Ovary (tissue), 9 donors: Measurements from ENCODE around the gene PEX14. TPM values are rescaled to one million over a fixed set of nuclear protein-coding genes. Genes with fewer than 3 reads are reported as not detected.

ENCODE experiments used
- DNase-seq, 5 donors: peaks; one replicate each; pipeline ENCODE4 v3.0.0-alpha.2; 2019 to 2020
- H3K27ac ChIP-seq, 2 donors: fragments of 200-600 bp; one replicate each; pipeline versions ENCODE4 v1.5.1 to v1.8.0; 2019 to 2022
- H3K27me3 ChIP-seq: fragments of 200-600 bp; one replicate; pipeline ENCODE4 v1.8.0; 2022
- H3K36me3 ChIP-seq: fragments of 200-600 bp; sonication (generic); one replicate; pipeline ENCODE4 v1.5.1; 2019
- H3K4me1 ChIP-seq: one replicate; pipeline ENCODE4 v1.8.1; 2013; ENCODE audit warnings: mild to moderate bottlenecking, moderate library complexity; ENCODE audit not compliant: insufficient read depth
- H3K4me3 ChIP-seq: fragments of 200-600 bp; sonication (generic); one replicate; pipeline ENCODE4 v1.5.1; 2017
- H3K9me3 ChIP-seq, 2 donors: fragments of 200-600 bp in 1 of 2; sonication (generic) in 1 of 2; one replicate each; pipeline versions ENCODE4 v1.5.1 to v1.8.1; 2013 to 2019; ENCODE audit warnings: mild to moderate bottlenecking in 1 of 2, moderate library complexity in 1 of 2
- EP300 ChIP-seq: sonication (generic); formaldehyde crosslinking; IDR thresholded peaks from one replicate; pipeline ENCODE4 v1.6.1; 2017; ENCODE audit warnings: antibody characterized with exemption
- POLR2A ChIP-seq: fragments of 450-650 bp; IDR thresholded peaks from one replicate; pipeline ENCODE4 v1.6.1; 2017; ENCODE audit warnings: antibody characterized with exemption, mild to moderate bottlenecking, moderate library complexity
- WGBS, 3 donors: extraction: QIAGEN DNeasy Blood & Tissue Kit in 1 of 3; methylation state at CpG; one replicate each; pipeline versions ENCODE4 v1.1.5 to v1.1.7; 2013 to 2017; 5-methylcytosine and 5-hydroxymethylcytosine counted together
- intact Hi-C, 4 donors: fragments of 100-400 bp; cut with DNase I; formaldehyde crosslinking; loops; one replicate each; pipeline versions ENCODE4 v1.11.0 to v1.15.1; 2022 to 2023
- polyA plus RNA-seq, 2 donors: library from polyadenylated mRNA; stranded (reverse); fragments of 200-250 nt in 1 of 2; fragments of 350-450 nt in 1 of 2; fragmentation: Illumina TruSeq in 1 of 2; extraction: RNeasy Lipid Tissue Mini Kit (QIAGEN cat#74804) in 1 of 2; gene quantifications; one replicate each; pipeline ENCODE4 v1.2.3, GENCODE V29; 2013 to 2014
- total RNA-seq, 7 donors: library from RNA; depleted of rRNA in 2 of 7; stranded (reverse); fragments of >200 nt in 2 of 7; fragmentation: NEBNext Ultra II Directional in 3 of 7; extraction: Animal tissue kit (Norgen Biotek cat#: 25700) in 3 of 7; gene quantifications; one replicate each; pipeline versions ENCODE4 v1.1.0 to v1.2.4, GENCODE V29; 2016 to 2023
- TF ChIP-seq, protein P1 (sequence below), 3 donors: fragments of 450-650 bp in 2 of 3; fragments of 200-600 bp in 1 of 3; IDR thresholded peaks; one replicate each; pipeline versions ENCODE4 v1.5.1 to v1.8.0; 2016 to 2022; ENCODE audit warnings: antibody characterized with exemption in 3 of 3, mild to moderate bottlenecking in 1 of 3
- donor health status: DM: no; HTN: no; CAD: no; lungs with moderate emphysema.
- donor health status: DM: no; HTN: no; CAD: no.
- donor health status: Bipolar disorder and iron deficiency.
- donor health status: DM: yes; HTN: yes; CAD: no.
- donor health status: DM: no; HTN: no; CAD: no.
- donor health status: DM: yes; HTN: yes; CAD: no.

The PEX14 gene
- total and polyA plus RNA-seq, 9 donors: 3.3 to 22.9 (median 16.7) TPM

- Histone ChIP-seq H3K9me3 (no peaks in the 10 kb centered on the region), H3K27ac (no peak overlapping the region), H3K27me3 (no peaks in the 10 kb centered on the region), H3K36me3 (no peaks in the 10 kb centered on the region), H3K4me1 (peaks cover 4% of the 10 kb centered on the region), H3K4me3 (no peak overlapping the region)
- TF ChIP-seq EP300 (no peak), POLR2A (no peak)
- TF ChIP-seq, protein P1, sequence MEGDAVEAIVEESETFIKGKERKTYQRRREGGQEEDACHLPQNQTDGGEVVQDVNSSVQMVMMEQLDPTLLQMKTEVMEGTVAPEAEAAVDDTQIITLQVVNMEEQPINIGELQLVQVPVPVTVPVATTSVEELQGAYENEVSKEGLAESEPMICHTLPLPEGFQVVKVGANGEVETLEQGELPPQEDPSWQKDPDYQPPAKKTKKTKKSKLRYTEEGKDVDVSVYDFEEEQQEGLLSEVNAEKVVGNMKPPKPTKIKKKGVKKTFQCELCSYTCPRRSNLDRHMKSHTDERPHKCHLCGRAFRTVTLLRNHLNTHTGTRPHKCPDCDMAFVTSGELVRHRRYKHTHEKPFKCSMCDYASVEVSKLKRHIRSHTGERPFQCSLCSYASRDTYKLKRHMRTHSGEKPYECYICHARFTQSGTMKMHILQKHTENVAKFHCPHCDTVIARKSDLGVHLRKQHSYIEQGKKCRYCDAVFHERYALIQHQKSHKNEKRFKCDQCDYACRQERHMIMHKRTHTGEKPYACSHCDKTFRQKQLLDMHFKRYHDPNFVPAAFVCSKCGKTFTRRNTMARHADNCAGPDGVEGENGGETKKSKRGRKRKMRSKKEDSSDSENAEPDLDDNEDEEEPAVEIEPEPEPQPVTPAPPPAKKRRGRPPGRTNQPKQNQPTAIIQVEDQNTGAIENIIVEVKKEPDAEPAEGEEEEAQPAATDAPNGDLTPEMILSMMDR (IDR thresholded peaks at IDR 0.05): no peak
- intact Hi-C loops: no loop called here
- DNase-seq: no peak
- WGBS, 3 donors: 65 to 84% (median 65%) methylated on average over 15 to 19 of the region's 19 CpGs
Measured at GRCh38 chr1:10658396-10659066, 183.8 kb downstream of the PEX14 start.

DNA sequence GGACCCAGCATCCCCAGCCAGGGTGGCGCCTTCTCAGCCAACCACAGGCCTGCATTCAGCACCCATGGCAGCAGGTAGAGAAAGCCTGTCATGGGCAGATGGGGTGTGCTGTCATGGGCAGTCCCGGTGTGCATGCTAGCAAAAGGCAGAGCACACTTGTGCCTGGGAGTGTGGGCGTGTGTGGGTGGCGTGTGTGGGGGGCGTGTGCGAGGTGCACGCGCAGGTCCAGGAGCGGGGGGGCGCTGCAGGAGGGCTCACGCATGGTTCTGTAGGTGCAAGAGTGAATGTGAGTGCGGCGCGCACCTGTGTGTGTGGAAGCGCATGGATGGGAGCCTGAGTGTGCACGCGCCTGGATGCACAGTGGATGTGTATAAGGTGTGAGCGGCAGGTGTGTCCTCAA, 184.5 kb downstream of the PEX14 start:
- Histone ChIP-seq H3K27me3 (no peaks in the 10 kb centered on the region), H3K4me3 (no peak overlapping the region), H3K9me3 (no peaks in the 10 kb centered on the region), H3K36me3 (no peaks in the 10 kb centered on the region), H3K4me1 (peaks cover 5% of the 10 kb centered on the region), H3K27ac (no peak overlapping the region)
- 89 to 93% (median 90%) methylated on average over 18 of the region's 18 CpGs for WGBS, 3 donors
- intact Hi-C loops: no loop called here
- TF ChIP-seq, protein P1 (IDR thresholded peaks at IDR 0.05): no peak
- TF ChIP-seq POLR2A: no peak
- no peak for TF ChIP-seq EP300
- no peak for DNase-seq

DNA sequence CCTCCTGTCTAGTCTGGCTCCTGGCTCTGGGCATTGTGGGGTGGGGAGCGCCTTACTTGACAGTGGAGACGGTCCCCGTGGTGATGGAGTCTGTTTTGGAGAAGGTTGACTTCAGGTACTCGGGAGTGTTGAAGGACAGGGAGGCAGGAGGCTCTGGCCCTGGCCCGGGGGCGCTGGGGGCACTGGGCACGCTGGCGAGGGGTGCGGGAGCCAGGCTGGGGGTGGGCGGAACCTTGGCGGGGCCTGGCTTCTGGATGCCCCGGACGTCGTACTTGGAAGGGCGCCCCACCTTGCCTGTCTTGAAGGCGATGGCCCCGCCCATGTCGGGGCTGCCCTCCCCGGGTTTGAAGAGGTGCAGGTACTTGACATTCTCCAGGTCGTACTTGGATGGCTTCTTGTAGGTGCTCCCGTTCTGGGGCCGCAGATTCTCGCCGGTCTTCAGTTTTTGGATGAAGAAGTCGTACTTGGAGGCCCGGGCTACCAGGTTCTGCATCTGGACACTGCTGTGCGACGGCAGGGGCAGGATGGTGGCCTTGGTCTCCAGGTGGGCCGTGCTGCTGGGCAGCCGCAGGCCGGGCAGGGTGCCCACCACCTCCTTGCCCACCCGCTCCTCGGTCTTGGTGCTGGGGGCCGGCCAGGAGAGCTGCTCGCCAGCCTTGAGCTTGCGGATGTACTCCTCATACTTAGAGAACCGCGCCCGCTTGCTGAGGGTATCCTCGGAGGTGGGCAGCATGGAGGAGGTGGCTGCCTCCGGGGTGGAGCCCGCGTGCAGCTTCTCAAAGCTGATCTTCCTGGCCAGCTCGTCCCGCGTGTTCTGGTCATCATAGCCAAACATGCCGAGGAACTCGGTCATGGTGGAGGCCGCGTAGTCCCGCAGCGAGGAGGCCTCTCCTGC, 185.1 kb downstream of the PEX14 start:
- H3K36me3 ChIP-seq: no peaks in the 10 kb centered on the region
- no peaks in the 10 kb centered on the region for H3K27me3 ChIP-seq
- H3K27ac ChIP-seq: no peak overlapping the region
- intact Hi-C loops: no loop called here
- H3K4me1 ChIP-seq: peaks cover 5% of the 10 kb centered on the region
- no peaks in the 10 kb centered on the region for H3K9me3 ChIP-seq
- no peak for DNase-seq
- TF ChIP-seq POLR2A: no peak
- TF ChIP-seq EP300: no peak
- TF ChIP-seq, protein P1 (IDR thresholded peaks at IDR 0.05): no peak
- 88 to 92% (median 89%) methylated on average over 50 to 52 of the region's 52 CpGs for WGBS, 3 donors
- H3K4me3 ChIP-seq: no peak overlapping the region

GRCh38 chr1:10661453-10661852, 186.7 kb downstream of the PEX14 start:
- Histone ChIP-seq H3K9me3 (no peaks in the 10 kb centered on the region), H3K27ac (no peak overlapping the region), H3K4me3 (no peak overlapping the region), H3K36me3 (no peaks in the 10 kb centered on the region), H3K27me3 (no peaks in the 10 kb centered on the region), H3K4me1 (peaks cover 5% of the 10 kb centered on the region)
- intact Hi-C loops: no loop called here
- no peak for DNase-seq
- 90 to 97% (median 93%) methylated on average over 5 of the region's 5 CpGs for WGBS, 3 donors
- TF ChIP-seq, protein P1 (IDR thresholded peaks at IDR 0.05): no peak
- TF ChIP-seq EP300 (no peak), POLR2A (no peak)
